K562 (cell line): ENCODE results near the gene DAGLB. TPM values are rescaled to one million over a fixed set of nuclear protein-coding genes. Genes with fewer than 3 reads are reported as not detected.

ENCODE experiments used
- ATAC-seq: fragments of 200-7000 bp; cut with Tn5 transposase; 3 replicates; pipeline ENCODE4 v1.9.1; 2020; ENCODE audit warnings: moderate library complexity
- BruUV-seq: library from RNA; stranded (reverse); fragments of 400-500 nt; replicated peaks from 2 replicates; lab custom pipeline; 2021; lab: Mats Ljungman, UMichigan
- CTCF ChIA-PET: fragments of 300-600 bp; formaldehyde crosslinking; extraction: SDS; loops from one replicate; lab custom pipeline; 2021; ENCODE audit warnings: low intra/inter-chr PET ratio; lab: Yijun Ruan, JAX
- POLR2A ChIA-PET: fragments of 300-600, 350-650 bp; sonication (Branson Sonifier 250); formaldehyde crosslinking; extraction: SDS; loops from one replicate; lab custom pipeline; 2021; ENCODE audit warnings: antibody characterized with exemption, inconsistent platforms; lab: Yijun Ruan, JAX
- DNase-seq, 4 experiments: peaks; one replicate each; pipeline versions ENCODE4 v3.0.0 to v3.0.0-alpha.2; 2011 to 2018; ENCODE audit warnings: low spot score in 3 of 4, mixed read lengths in 3 of 4; ENCODE audit errors: extremely low read depth in 1 of 4
- FAIRE-seq: peaks from 2 replicates; lab custom pipeline; 2011; peaks lifted over from hg19 to GRCh38; lab: Jason Lieb, UNC
- H2AFZ ChIP-seq: 2 replicates; pipeline ENCODE4 v1.6.0; 2011; ENCODE audit warnings: low read depth, low read length, control low read depth, inconsistent platforms
- H3K27ac ChIP-seq: fragments of 200-600 bp; 3 replicates; pipeline ENCODE4 v1.8.0; 2011; ENCODE audit warnings: low read depth, mild to moderate bottlenecking, control low read depth, inconsistent platforms, low read length, moderate library complexity, mixed read lengths; ENCODE audit errors: extremely low read depth
- H3K27me3 ChIP-seq, 2 experiments: fragments of 300-600 bp in 1 of 2; 2 replicates in 1 of 2; 3 replicates in 1 of 2; pipeline versions ENCODE4 v1.6.0 to v1.8.0; 2011; ENCODE audit warnings: inconsistent platforms in 2 of 2, low read length in 2 of 2, mild to moderate bottlenecking in 1 of 2, mixed read lengths in 1 of 2, moderate library complexity in 1 of 2; ENCODE audit not compliant: control insufficient read depth in 2 of 2, insufficient read depth in 2 of 2
- H3K36me3 ChIP-seq: fragments of 300-600 bp; 3 replicates; pipeline ENCODE4 v1.8.0; 2011; ENCODE audit warnings: mild to moderate bottlenecking, low read length, inconsistent platforms; ENCODE audit not compliant: control insufficient read depth, insufficient read depth
- H3K4me1 ChIP-seq, 2 experiments: fragments of 200-600 bp in 1 of 2; replicated peaks in 1 of 2; 2 replicates in 1 of 2; 3 replicates in 1 of 2; pipeline versions ENCODE4 v1.5.1 to v1.8.0; 2011; ENCODE audit warnings: inconsistent platforms in 2 of 2, low read length in 2 of 2, mild to moderate bottlenecking in 1 of 2, mixed read lengths in 1 of 2, moderate library complexity in 1 of 2; ENCODE audit not compliant: control insufficient read depth in 2 of 2, insufficient read depth in 2 of 2
- H3K4me2 ChIP-seq: 2 replicates; pipeline ENCODE4 v1.6.1; 2011; ENCODE audit warnings: low read length, control low read depth, inconsistent platforms, mixed read lengths; ENCODE audit not compliant: insufficient read depth
- H3K4me3 ChIP-seq: fragments of 200-600 bp; sonication (generic), shearing (Covaris generic); 2 replicates; pipeline ENCODE4 v1.5.1; 2016; ENCODE audit warnings: control low read depth, inconsistent platforms
- H3K79me2 ChIP-seq: fragments of 200-600 bp; 3 replicates; pipeline ENCODE4 v1.8.0; 2011; ENCODE audit warnings: low read length, inconsistent platforms; ENCODE audit not compliant: control insufficient read depth, insufficient read depth
- H3K9ac ChIP-seq, 2 experiments: 2 replicates each; pipeline versions ENCODE4 v1.6.0 to v1.6.1; 2011; ENCODE audit warnings: low read depth in 2 of 2, low read length in 2 of 2, control low read depth in 1 of 2, inconsistent platforms in 1 of 2, mild to moderate bottlenecking in 1 of 2, mixed read lengths in 1 of 2; ENCODE audit not compliant: insufficient read depth in 1 of 2
- H3K9me1 ChIP-seq: one replicate; pipeline ENCODE4 v1.6.0; 2011; ENCODE audit warnings: inconsistent platforms, mild to moderate bottlenecking, low read length, moderate library complexity; ENCODE audit not compliant: control insufficient read depth, insufficient read depth
- H3K9me3 ChIP-seq: replicated peaks from 2 replicates; pipeline ENCODE4 v1.5.1; 2011; ENCODE audit warnings: low read depth, low read length, inconsistent platforms; ENCODE audit not compliant: control insufficient read depth, insufficient read depth
- H4K20me1 ChIP-seq: replicated peaks from 2 replicates; pipeline ENCODE4 v1.6.1; 2011; ENCODE audit warnings: low read length, inconsistent platforms, mixed read lengths; ENCODE audit not compliant: control insufficient read depth, insufficient read depth
- BCL6 ChIP-seq: fragments of 250-450 bp; sonication (Bioruptor Pico); IDR thresholded peaks from 2 replicates; pipeline ENCODE4 v1.4.0; 2020
- CEBPG ChIP-seq, 3 experiments: fragments of 200-800 bp in 1 of 3; sonication (Bioruptor generic) in 1 of 3; sonication (generic) in 1 of 3; formaldehyde crosslinking in 1 of 3; IDR thresholded peaks in 2 of 3; conservative IDR thresholded peaks in 1 of 3; 2 replicates each; pipeline versions ENCODE4 v1.6.1 to v1.8.0; 2016 to 2022; ENCODE audit warnings: missing compliant biosample characterization in 2 of 3, missing genetic modification characterization in 2 of 3, mild to moderate bottlenecking in 1 of 3, missing genetic modification reagents in 1 of 3
- ESRRA ChIP-seq: fragments of 450-650 bp; IDR thresholded peaks from 2 replicates; pipeline ENCODE4 v1.6.1; 2014; ENCODE audit warnings: low read depth, mild to moderate bottlenecking, moderate library complexity, borderline replicate concordance
- HDAC2 ChIP-seq: fragments of 450-650 bp; IDR thresholded peaks from 2 replicates; pipeline ENCODE4 v1.6.1; 2016; ENCODE audit warnings: mild to moderate bottlenecking
- LARP7 ChIP-seq: fragments of 450-650 bp; IDR thresholded peaks from 2 replicates; pipeline ENCODE4 v1.6.1; 2016
- MTF1 ChIP-seq: fragments of 250-450 bp; sonication (Bioruptor Pico); IDR thresholded peaks from 2 replicates; pipeline ENCODE4 v1.9.0; 2021; ENCODE audit warnings: moderate library complexity, mild to moderate bottlenecking, inconsistent platforms, borderline replicate concordance
- NRF1 ChIP-seq, 2 experiments: fragments of 450-650 bp; IDR thresholded peaks in 1 of 2; conservative IDR thresholded peaks in 1 of 2; 2 replicates each; pipeline ENCODE4 v1.6.1; 2014; ENCODE audit warnings: mild to moderate bottlenecking in 2 of 2
- POLR2G ChIP-seq: fragments of 200-400 bp; formaldehyde crosslinking; IDR thresholded peaks from 2 replicates; pipeline ENCODE4 v1.6.1; 2017; ENCODE audit warnings: low read depth, mild to moderate bottlenecking, antibody characterized with exemption, low read length, moderate library complexity
- SLC30A9 ChIP-seq: fragments of 250-450 bp; sonication (Bioruptor Pico); IDR thresholded peaks from 2 replicates; pipeline ENCODE4 v1.8.0; 2022; ENCODE audit warnings: mild to moderate bottlenecking, moderate library complexity
- TRIM24 ChIP-seq, 2 experiments: fragments of 450-650 bp; IDR thresholded peaks; 2 replicates each; pipeline ENCODE4 v1.6.1; 2016
- ZFP30 ChIP-seq: fragments of 250-450 bp; sonication (Bioruptor Pico); IDR thresholded peaks from 2 replicates; pipeline ENCODE4 v1.8.0; 2022; ENCODE audit warnings: moderate library complexity, mild to moderate bottlenecking, inconsistent platforms, borderline replicate concordance
- ZZZ3 ChIP-seq: fragments of 450-650 bp; IDR thresholded peaks from 2 replicates; pipeline ENCODE4 v1.6.1; 2016; ENCODE audit warnings: antibody characterized with exemption, mild to moderate bottlenecking, moderate library complexity
- WGBS: fragments of 100-300 bp; shearing (Covaris generic); methylation state at CpG from one replicate; pipeline ENCODE4 v1.1.6; 2016; ENCODE audit warnings: low coverage, mixed read lengths; ENCODE audit not compliant: insufficient coverage; ENCODE audit errors: missing lambda C conversion rate; 5-methylcytosine and 5-hydroxymethylcytosine counted together
- in situ Hi-C: fragments of 300-500 bp; cut with MboI; formaldehyde crosslinking; loops from 4 replicates; pipeline ENCODE4 v1.15.0; 2018; ENCODE audit warnings: inconsistent platforms, mixed read lengths
- intact Hi-C: fragments of 100-400 bp; cut with micrococcal nuclease; formaldehyde crosslinking; loops from 2 replicates; pipeline ENCODE4 v1.14.2; 2022
- polyA plus RNA-seq, 8 experiments: library from polyadenylated mRNA; depleted of rRNA in 4 of 8; stranded (reverse) in 5 of 8; unstranded in 3 of 8; fragments of >200 nt; fragmentation: Nextera tagmentation in 2 of 8; fragmentation: Illumina TruSeq in 1 of 8; extraction: Ambion mirVana in 2 of 8; extraction: Trizol in 1 of 8; gene quantifications; 2 replicates each; pipeline versions ENCODE4 v1.2.1 to v1.2.3, GENCODE V29; 2011 to 2014; ENCODE audit warnings: inconsistent platforms in 1 of 8, missing spikeins in 1 of 8
- total RNA-seq, 7 experiments: library from RNA; depleted of rRNA in 6 of 7; stranded (reverse); fragments of >200 nt in 6 of 7; fragmentation: Illumina TruSeq in 2 of 7; extraction: Trizol in 2 of 7; gene quantifications; 2 replicates each; pipeline versions ENCODE4 v1.2.1 to v1.2.3, GENCODE V29; 2011 to 2021; ENCODE audit warnings: low replicate concordance in 1 of 7
- TF ChIP-seq, protein P1 (sequence below): fragments of 150-350 bp; IDR thresholded peaks from 2 replicates; pipeline ENCODE4 v1.6.1; 2014; ENCODE audit warnings: low read depth, mild to moderate bottlenecking, low read length, borderline replicate concordance
- TF ChIP-seq, protein P2 (sequence below): fragments of 250-450 bp; sonication (Bioruptor Pico); IDR thresholded peaks from 2 replicates; pipeline ENCODE4 v1.8.0; 2022; ENCODE audit warnings: inconsistent platforms
- TF ChIP-seq, protein P3 (sequence below): sonication (generic); formaldehyde crosslinking; IDR thresholded peaks from 2 replicates; pipeline ENCODE4 v1.8.0; 2022; ENCODE audit warnings: mild to moderate bottlenecking, missing genetic modification reagents

The DAGLB gene
- total and polyA plus RNA-seq, 9 of the 15 experiments (the other 6 are each of a cell fraction or from before 2014, with no cell fraction given) = 0.92 to 16.4 (median 9.3) TPM

DNA sequence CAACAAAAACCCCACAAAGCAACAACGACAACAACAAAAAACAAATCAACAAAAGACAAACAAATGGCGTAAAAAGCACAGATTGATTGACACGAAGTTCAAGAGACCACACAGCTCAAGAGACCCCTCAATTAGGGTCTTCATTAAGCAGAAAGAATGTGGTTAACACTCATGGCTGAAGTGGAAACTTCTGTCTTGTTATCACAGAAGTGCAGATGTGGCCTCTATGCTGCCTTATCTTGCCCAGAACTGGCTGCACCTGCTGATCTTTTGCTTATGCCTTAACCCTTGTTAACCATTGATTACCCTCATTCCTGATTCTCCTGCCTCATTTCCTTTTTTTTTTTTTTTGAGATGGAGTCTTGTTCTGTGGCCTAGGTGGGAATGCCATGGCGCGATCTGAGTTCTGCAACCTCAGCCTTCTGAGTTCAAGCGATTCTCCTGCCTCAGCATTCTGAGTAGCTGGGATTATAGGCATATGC is 3.5 kb upstream of the DAGLB start:
- intact Hi-C loops = no loop called here
- H3K4me1 ChIP-seq = peaks cover 14 to 31% of the 10 kb centered on the region in 2 experiments; a peak in 4 of 5 replicates
- H3K36me3 ChIP-seq = no peaks in the 10 kb centered on the region
- no peaks in the 10 kb centered on the region; a peak in 1 of 5 replicates for H3K27me3 ChIP-seq
- no peak overlapping the region for H3K9ac ChIP-seq
- in situ Hi-C loops = no loop called here
- peak; percentile 51 to 84 (median 60) for DNase-seq
- WGBS = 1% methylated on average over 6 of the region's 6 CpGs
- no peaks in the 10 kb centered on the region for H3K9me3 ChIP-seq
- ATAC-seq = peak; percentile 16; the same call in 2 of the 3 replicates
- peaks cover 20% of the 10 kb centered on the region for H3K79me2 ChIP-seq
- no peaks in the 10 kb centered on the region for H3K9me1 ChIP-seq
- no peak overlapping the region for H2AFZ ChIP-seq
- H3K4me2 ChIP-seq = peak overlapping the region; percentile 16; the same call in 1 of the 2 replicates
- no peak overlapping the region for H3K27ac ChIP-seq
- ChIA-PET CTCF (no interaction called here), POLR2A (interaction anchor here (1.1 to 1.4 kb wide), 2 partner anchors 9 to 12 kb away, joined by 4 to 6 read pairs; no protein-coding TSS in a partner anchor)
- peak; percentile 93 for FAIRE-seq
- no peak overlapping the region for H3K4me3 ChIP-seq
- BruUV-seq = TSS peak; percentile 35
- no peaks in the 10 kb centered on the region for H4K20me1 ChIP-seq
- no peak for TF ChIP-seq CEBPG (CRISPR knock-in tag; IDR thresholded peaks at IDR 0.05)
- TF ChIP-seq CEBPG (tag; conservative IDR thresholded peaks at IDR 0.05 in 1 of 2, IDR thresholded peaks at IDR 0.05 in 1 of 2) = no peak
- TF ChIP-seq POLR2G = no peak
- TF ChIP-seq LARP7 = no peak
- TF ChIP-seq, protein P1, sequence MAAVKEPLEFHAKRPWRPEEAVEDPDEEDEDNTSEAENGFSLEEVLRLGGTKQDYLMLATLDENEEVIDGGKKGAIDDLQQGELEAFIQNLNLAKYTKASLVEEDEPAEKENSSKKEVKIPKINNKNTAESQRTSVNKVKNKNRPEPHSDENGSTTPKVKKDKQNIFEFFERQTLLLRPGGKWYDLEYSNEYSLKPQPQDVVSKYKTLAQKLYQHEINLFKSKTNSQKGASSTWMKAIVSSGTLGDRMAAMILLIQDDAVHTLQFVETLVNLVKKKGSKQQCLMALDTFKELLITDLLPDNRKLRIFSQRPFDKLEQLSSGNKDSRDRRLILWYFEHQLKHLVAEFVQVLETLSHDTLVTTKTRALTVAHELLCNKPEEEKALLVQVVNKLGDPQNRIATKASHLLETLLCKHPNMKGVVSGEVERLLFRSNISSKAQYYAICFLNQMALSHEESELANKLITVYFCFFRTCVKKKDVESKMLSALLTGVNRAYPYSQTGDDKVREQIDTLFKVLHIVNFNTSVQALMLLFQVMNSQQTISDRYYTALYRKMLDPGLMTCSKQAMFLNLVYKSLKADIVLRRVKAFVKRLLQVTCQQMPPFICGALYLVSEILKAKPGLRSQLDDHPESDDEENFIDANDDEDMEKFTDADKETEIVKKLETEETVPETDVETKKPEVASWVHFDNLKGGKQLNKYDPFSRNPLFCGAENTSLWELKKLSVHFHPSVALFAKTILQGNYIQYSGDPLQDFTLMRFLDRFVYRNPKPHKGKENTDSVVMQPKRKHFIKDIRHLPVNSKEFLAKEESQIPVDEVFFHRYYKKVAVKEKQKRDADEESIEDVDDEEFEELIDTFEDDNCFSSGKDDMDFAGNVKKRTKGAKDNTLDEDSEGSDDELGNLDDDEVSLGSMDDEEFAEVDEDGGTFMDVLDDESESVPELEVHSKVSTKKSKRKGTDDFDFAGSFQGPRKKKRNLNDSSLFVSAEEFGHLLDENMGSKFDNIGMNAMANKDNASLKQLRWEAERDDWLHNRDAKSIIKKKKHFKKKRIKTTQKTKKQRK = no peak
- TF ChIP-seq MTF1 (CRISPR knock-in tag) = no peak
- TF ChIP-seq, protein P2, sequence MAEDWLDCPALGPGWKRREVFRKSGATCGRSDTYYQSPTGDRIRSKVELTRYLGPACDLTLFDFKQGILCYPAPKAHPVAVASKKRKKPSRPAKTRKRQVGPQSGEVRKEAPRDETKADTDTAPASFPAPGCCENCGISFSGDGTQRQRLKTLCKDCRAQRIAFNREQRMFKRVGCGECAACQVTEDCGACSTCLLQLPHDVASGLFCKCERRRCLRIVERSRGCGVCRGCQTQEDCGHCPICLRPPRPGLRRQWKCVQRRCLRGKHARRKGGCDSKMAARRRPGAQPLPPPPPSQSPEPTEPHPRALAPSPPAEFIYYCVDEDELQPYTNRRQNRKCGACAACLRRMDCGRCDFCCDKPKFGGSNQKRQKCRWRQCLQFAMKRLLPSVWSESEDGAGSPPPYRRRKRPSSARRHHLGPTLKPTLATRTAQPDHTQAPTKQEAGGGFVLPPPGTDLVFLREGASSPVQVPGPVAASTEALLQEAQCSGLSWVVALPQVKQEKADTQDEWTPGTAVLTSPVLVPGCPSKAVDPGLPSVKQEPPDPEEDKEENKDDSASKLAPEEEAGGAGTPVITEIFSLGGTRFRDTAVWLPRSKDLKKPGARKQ (CRISPR knock-in tag) = no peak
- TF ChIP-seq ESRRA = peak; percentile 41; the same call in 1 of the 2 replicates
- TF ChIP-seq NRF1 (conservative IDR thresholded peaks at IDR 0.05 in 1 of 2, IDR thresholded peaks at IDR 0.05 in 1 of 2) = no peak
- TF ChIP-seq ZFP30 (CRISPR knock-in tag) = no peak
- peak; percentile 90 to 95 for TF ChIP-seq TRIM24 (IDR thresholded peaks at IDR 0.05)
- TF ChIP-seq HDAC2 = peak; percentile 98
- no peak for TF ChIP-seq BCL6 (CRISPR knock-in tag)
- no peak for TF ChIP-seq ZZZ3
- TF ChIP-seq SLC30A9 (CRISPR knock-in tag) = no peak
- TF ChIP-seq, protein P3, sequence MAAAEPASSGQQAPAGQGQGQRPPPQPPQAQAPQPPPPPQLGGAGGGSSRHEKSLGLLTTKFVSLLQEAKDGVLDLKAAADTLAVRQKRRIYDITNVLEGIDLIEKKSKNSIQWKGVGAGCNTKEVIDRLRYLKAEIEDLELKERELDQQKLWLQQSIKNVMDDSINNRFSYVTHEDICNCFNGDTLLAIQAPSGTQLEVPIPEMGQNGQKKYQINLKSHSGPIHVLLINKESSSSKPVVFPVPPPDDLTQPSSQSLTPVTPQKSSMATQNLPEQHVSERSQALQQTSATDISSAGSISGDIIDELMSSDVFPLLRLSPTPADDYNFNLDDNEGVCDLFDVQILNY (CRISPR knock-in tag) = no peak
